Activated B cell treated with CpG ODN at 0.5 μM for 24 hours (primary cell): Measurements from ENCODE around the gene FGF12. TPM values are rescaled to one million over a fixed set of nuclear protein-coding genes. Genes with fewer than 3 reads are reported as not detected.

Source experiments
- ATAC-seq: fragments of 200-7000 bp; cut with Tn5 transposase; one replicate; pipeline ENCODE4 v1.10.0; 2021; ENCODE audit warnings: low read depth, mild to moderate bottlenecking, moderate library complexity
- CTCF ChIA-PET: fragments of 350-600 bp; sonication (Branson Sonifier 250); formaldehyde crosslinking; loops from one replicate; lab custom pipeline; 2021; ENCODE audit warnings: antibody characterized with exemption; lab: Charles Lee
- POLR2A ChIA-PET: fragments of 350-600 bp; sonication (Branson Sonifier 250); formaldehyde crosslinking; loops from one replicate; lab custom pipeline; 2021; ENCODE audit warnings: antibody characterized with exemption; lab: Charles Lee
- DNase-seq: peaks from one replicate; pipeline ENCODE4 v3.0.0; 2022
- H3K27ac Mint-ChIP-seq: one replicate; pipeline ENCODE4 v1.8.0; 2020; ENCODE audit warnings: mixed read lengths
- H3K27me3 Mint-ChIP-seq: one replicate; pipeline ENCODE4 v1.8.0; 2021; ENCODE audit warnings: mixed read lengths
- H3K36me3 Mint-ChIP-seq: one replicate; pipeline ENCODE4 v1.8.0; 2021; ENCODE audit warnings: low read depth, mixed read lengths
- H3K4me1 Mint-ChIP-seq: one replicate; pipeline ENCODE4 v1.8.0; 2021; ENCODE audit warnings: mixed read lengths
- H3K4me3 Mint-ChIP-seq: one replicate; pipeline ENCODE4 v1.8.0; 2020; ENCODE audit warnings: mild to moderate bottlenecking, mixed read lengths
- H3K9me3 Mint-ChIP-seq: one replicate; pipeline ENCODE4 v1.8.0; 2020; ENCODE audit warnings: mixed read lengths
- CTCF ChIP-seq: fragments of 200-600 bp; IDR thresholded peaks from one replicate; pipeline ENCODE4 v1.8.0; 2022; ENCODE audit warnings: antibody characterized with exemption, mild to moderate bottlenecking
- intact Hi-C: fragments of 100-400 bp; cut with micrococcal nuclease; formaldehyde crosslinking; loops from one replicate; pipeline ENCODE4 v1.15.1; 2024
- total RNA-seq: library from RNA; stranded (reverse); gene quantifications from 2 replicates; pipeline ENCODE4 v1.2.3, GENCODE V29; 2022

Gene FGF12
- total RNA-seq, 1 donor from 2014 or later, result not detected

GRCh38 chr3:192575879-192576506, 151.3 kb downstream of the FGF12 start:
- ChIA-PET CTCF (no interaction called here), POLR2A (no interaction called here)
- Mint-ChIP-seq H3K27ac (no peak overlapping the region), H3K4me3 (no peak overlapping the region), H3K27me3 (peaks cover 10% of the 10 kb centered on the region), H3K9me3 (peaks cover 4% of the 10 kb centered on the region), H3K4me1 (peaks cover 7% of the 10 kb centered on the region), H3K36me3 (no peaks in the 10 kb centered on the region)
- ATAC-seq, result no peak
- intact Hi-C loops, result no loop called here
- DNase-seq, result no peak
- TF ChIP-seq CTCF, result no peak

GRCh38 chr3:192573240-192573639, 154.1 kb downstream of the FGF12 start:
- TF ChIP-seq CTCF, result no peak
- ChIA-PET POLR2A (no interaction called here), CTCF (no interaction called here)
- Mint-ChIP-seq H3K27ac (no peak overlapping the region), H3K9me3 (peaks cover 4% of the 10 kb centered on the region), H3K4me1 (peaks cover 8% of the 10 kb centered on the region), H3K36me3 (no peaks in the 10 kb centered on the region), H3K27me3 (peaks cover 18% of the 10 kb centered on the region), H3K4me3 (no peak overlapping the region)
- DNase-seq (no peak), ATAC-seq (no peak)
- intact Hi-C loops, result no loop called here

GRCh38 chr3:192570821-192571791, 156.2 kb downstream of the FGF12 start:
- intact Hi-C loops, result no loop called here

GRCh38 chr3:192570315-192570714, 157.0 kb downstream of the FGF12 start:
- Mint-ChIP-seq H3K9me3 (no peaks in the 10 kb centered on the region), H3K36me3 (no peaks in the 10 kb centered on the region), H3K27ac (no peak overlapping the region), H3K4me1 (peaks cover 8% of the 10 kb centered on the region), H3K27me3 (peaks cover 19% of the 10 kb centered on the region), H3K4me3 (no peak overlapping the region)
- POLR2A ChIA-PET, result no interaction called here
- DNase-seq (no peak), ATAC-seq (no peak)
- no peak for TF ChIP-seq CTCF
- intact Hi-C loops, result no loop called here
- CTCF ChIA-PET, result no interaction called here

More at GRCh38 chr3:192570821-192571791, 156.2 kb downstream of the FGF12 start:
- TF ChIP-seq CTCF, result no peak
- Mint-ChIP-seq H3K9me3 (no peaks in the 10 kb centered on the region), H3K27me3 (peaks cover 19% of the 10 kb centered on the region), H3K36me3 (no peaks in the 10 kb centered on the region), H3K4me3 (peak overlapping the region; percentile 35), H3K4me1 (peaks cover 8% of the 10 kb centered on the region), H3K27ac (no peak overlapping the region)
- ATAC-seq (no peak), DNase-seq (no peak)
- ChIA-PET POLR2A (no interaction called here), CTCF (no interaction called here)

GRCh38 chr3:192566706-192567290, 160.5 kb downstream of the FGF12 start:
- Mint-ChIP-seq H3K9me3 (no peaks in the 10 kb centered on the region), H3K27ac (no peak overlapping the region), H3K36me3 (no peaks in the 10 kb centered on the region), H3K27me3 (peaks cover 15% of the 10 kb centered on the region), H3K4me1 (peaks cover 8% of the 10 kb centered on the region), H3K4me3 (no peak overlapping the region)
- DNase-seq, result no peak
- POLR2A ChIA-PET, result no interaction called here
- intact Hi-C loops, result loop anchor here (1.0 to 10.0 kb wide), 6 partner anchors 99 to 1838 kb away; no protein-coding TSS in a partner anchor
- peak; percentile 17 for TF ChIP-seq CTCF
- ATAC-seq, result no peak
- CTCF ChIA-PET, result no interaction called here
